MM.1S (cell line): Measurements from ENCODE around the gene CCDC51.

Source experiments
- DNase-seq: peaks from one replicate; pipeline ENCODE4 v3.0.0-alpha.2; 2015
- H2AFZ ChIP-seq: fragments of 300-600 bp; sonication (generic); 2 replicates; pipeline ENCODE4 v1.6.0; 2016; ENCODE audit warnings: antibody characterized with exemption, low read length
- H3F3A ChIP-seq: fragments of 300-600 bp; sonication (generic); 2 replicates; pipeline ENCODE4 v1.6.1; 2016; ENCODE audit warnings: mild to moderate bottlenecking, antibody characterized with exemption, low read length, moderate library complexity, mixed read lengths; ENCODE audit not compliant: insufficient read depth
- H3K27ac ChIP-seq: fragments of 300-600 bp; sonication (generic); 2 replicates; pipeline ENCODE4 v1.5.1; 2016; ENCODE audit warnings: mild to moderate bottlenecking, low read length
- H3K27me3 ChIP-seq: fragments of 300-600 bp; sonication (generic); replicated peaks from 2 replicates; pipeline ENCODE4 v1.6.0; 2016; ENCODE audit warnings: low read length; ENCODE audit not compliant: insufficient read depth
- H3K36me3 ChIP-seq: fragments of 300-600 bp; sonication (generic); replicated peaks from 2 replicates; pipeline ENCODE4 v1.6.1; 2016; ENCODE audit warnings: mild to moderate bottlenecking, low read length, mixed read lengths; ENCODE audit not compliant: insufficient read depth
- H3K4me1 ChIP-seq: fragments of 300-600 bp; sonication (generic); 2 replicates; pipeline ENCODE4 v1.6.1; 2016; ENCODE audit warnings: low read length, mixed read lengths
- H3K4me2 ChIP-seq: fragments of 300-600 bp; sonication (generic); 2 replicates; pipeline ENCODE4 v1.6.0; 2016; ENCODE audit warnings: low read depth, low read length
- H3K4me3 ChIP-seq: fragments of 300-600 bp; sonication (generic); 2 replicates; pipeline ENCODE4 v1.5.1; 2016; ENCODE audit warnings: low read length, mixed read lengths
- H3K79me2 ChIP-seq: fragments of 300-600 bp; sonication (generic); 2 replicates; pipeline ENCODE4 v1.6.1; 2016; ENCODE audit warnings: mixed run types, low read length, mixed read lengths
- H3K9ac ChIP-seq: fragments of 300-600 bp; sonication (generic); 2 replicates; pipeline ENCODE4 v1.6.1; 2016; ENCODE audit warnings: low read length, mixed read lengths
- H3K9me2 ChIP-seq: fragments of 300-600 bp; sonication (generic); replicated peaks from 2 replicates; pipeline ENCODE4 v1.6.1; 2016; ENCODE audit warnings: mild to moderate bottlenecking, low read length, mixed read lengths; ENCODE audit not compliant: insufficient read depth
- H3K9me3 ChIP-seq: fragments of 300-600 bp; sonication (generic); replicated peaks from 2 replicates; pipeline ENCODE4 v1.6.1; 2016; ENCODE audit warnings: mild to moderate bottlenecking, low read length, mixed read lengths; ENCODE audit not compliant: insufficient read depth
- H4K20me1 ChIP-seq: fragments of 300-600 bp; sonication (generic); 2 replicates; pipeline ENCODE4 v1.6.1; 2016; ENCODE audit warnings: mild to moderate bottlenecking, low read length, moderate library complexity, mixed read lengths; ENCODE audit not compliant: insufficient read depth
- EZH2 ChIP-seq: fragments of 300-600 bp; sonication (generic); optimal IDR thresholded peaks from 2 replicates; pipeline ENCODE3; 2017; ENCODE audit warnings: low read depth, mild to moderate bottlenecking, antibody characterized with exemption, low read length, mixed read lengths
- EZH2phosphoT487 ChIP-seq: fragments of 300-600 bp; sonication (generic); IDR thresholded peaks from 2 replicates; pipeline ENCODE4 v1.6.1; 2018; ENCODE audit warnings: antibody characterized with exemption, low read length
- TF ChIP-seq, protein P1 (sequence below): fragments of 300-600 bp; sonication (generic); IDR thresholded peaks from 2 replicates; pipeline ENCODE4 v1.5.1; 2016; ENCODE audit warnings: antibody characterized with exemption, low read length, mixed read lengths

The CCDC51 gene

DNA sequence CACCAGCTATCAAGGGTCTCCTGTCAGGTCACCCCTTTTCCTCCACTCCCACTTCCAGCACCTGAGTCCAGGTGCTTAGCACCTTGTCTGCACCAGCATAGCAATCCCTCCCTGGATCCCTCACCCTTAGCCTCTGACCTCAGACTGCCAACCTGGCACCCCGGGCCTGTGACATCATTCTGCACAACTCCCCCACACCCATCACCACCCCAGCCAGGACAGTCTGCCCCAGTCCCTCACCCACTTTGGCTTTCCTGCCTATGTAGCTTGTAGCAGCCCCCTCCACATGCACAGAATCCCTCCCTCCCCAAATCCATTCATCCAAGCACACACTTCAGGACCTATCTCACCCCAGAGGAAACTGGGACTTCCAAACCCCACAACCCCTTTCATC lies 9.2 kb downstream of the CCDC51 start:
- no peak for TF ChIP-seq EZH2
- TF ChIP-seq EZH2phosphoT487 = no peak
- TF ChIP-seq, protein P1, sequence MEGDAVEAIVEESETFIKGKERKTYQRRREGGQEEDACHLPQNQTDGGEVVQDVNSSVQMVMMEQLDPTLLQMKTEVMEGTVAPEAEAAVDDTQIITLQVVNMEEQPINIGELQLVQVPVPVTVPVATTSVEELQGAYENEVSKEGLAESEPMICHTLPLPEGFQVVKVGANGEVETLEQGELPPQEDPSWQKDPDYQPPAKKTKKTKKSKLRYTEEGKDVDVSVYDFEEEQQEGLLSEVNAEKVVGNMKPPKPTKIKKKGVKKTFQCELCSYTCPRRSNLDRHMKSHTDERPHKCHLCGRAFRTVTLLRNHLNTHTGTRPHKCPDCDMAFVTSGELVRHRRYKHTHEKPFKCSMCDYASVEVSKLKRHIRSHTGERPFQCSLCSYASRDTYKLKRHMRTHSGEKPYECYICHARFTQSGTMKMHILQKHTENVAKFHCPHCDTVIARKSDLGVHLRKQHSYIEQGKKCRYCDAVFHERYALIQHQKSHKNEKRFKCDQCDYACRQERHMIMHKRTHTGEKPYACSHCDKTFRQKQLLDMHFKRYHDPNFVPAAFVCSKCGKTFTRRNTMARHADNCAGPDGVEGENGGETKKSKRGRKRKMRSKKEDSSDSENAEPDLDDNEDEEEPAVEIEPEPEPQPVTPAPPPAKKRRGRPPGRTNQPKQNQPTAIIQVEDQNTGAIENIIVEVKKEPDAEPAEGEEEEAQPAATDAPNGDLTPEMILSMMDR = no peak
- Histone ChIP-seq H4K20me1 (no peaks in the 10 kb centered on the region), H2AFZ (no peak overlapping the region), H3K27ac (no peak overlapping the region), H3K9me3 (no peaks in the 10 kb centered on the region), H3K4me2 (no peak overlapping the region), H3K27me3 (peaks cover 18% of the 10 kb centered on the region), H3F3A (peaks cover 6% of the 10 kb centered on the region), H3K9me2 (no peaks in the 10 kb centered on the region), H3K79me2 (peaks cover 4% of the 10 kb centered on the region; the same call in 1 of the 2 replicates), H3K4me3 (no peak overlapping the region), H3K9ac (no peak overlapping the region), H3K36me3 (no peaks in the 10 kb centered on the region), H3K4me1 (no peaks in the 10 kb centered on the region)
- no peak for DNase-seq

DNA sequence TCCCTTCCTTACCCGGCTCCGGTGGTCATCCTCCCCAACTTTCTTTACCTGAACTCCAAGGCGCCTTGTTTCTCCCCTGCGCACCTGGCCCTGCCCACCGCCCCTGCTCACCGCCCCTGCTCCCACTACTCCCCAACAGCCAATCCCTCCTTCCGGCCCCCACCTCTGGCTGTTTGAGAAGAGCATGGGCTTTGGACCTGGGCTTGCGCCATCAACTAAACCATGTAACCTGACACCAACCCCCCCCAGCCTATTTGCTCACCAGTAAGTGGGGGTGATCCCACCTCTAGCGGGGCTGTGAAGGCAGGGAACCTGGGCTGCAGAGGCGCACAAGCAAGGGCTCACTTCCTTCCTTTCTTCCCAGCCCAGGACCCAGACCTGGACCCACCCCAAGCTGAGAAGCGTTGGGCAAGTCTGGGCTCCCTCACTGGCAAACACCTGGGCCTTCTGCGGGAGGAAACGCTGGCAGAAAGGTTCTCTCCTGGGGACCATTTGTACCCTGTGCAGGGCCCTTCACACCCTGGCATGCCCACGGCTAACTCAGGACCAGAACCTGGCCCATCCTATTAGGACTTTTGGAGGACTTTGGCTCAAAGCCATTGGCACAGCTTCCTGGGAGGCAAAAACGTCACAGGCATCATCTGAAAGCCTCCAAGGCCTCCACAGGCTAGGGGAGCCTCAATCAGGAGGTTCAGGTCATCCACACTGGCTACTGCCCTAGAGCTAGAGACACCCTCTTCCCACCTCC lies 9.8 kb downstream of the CCDC51 start, which contains the start of gene PLXNB1:
PLXNB1 (minus strand) TSS at position 127 of the 748 bp plus-strand sequence. CDS start 5,475 bp downstream, outside the sequence.
- Histone ChIP-seq H3K4me2 (peak within 1 kb of the TSS; percentile 85), H3F3A (peaks cover 6% of the 10 kb centered on the region), H3K9me2 (no peaks in the 10 kb centered on the region), H3K27me3 (peaks cover 18% of the 10 kb centered on the region), H3K4me3 (peak within 1 kb of the TSS; percentile 67), H4K20me1 (no peaks in the 10 kb centered on the region), H3K27ac (no peak within 1 kb of the TSS), H2AFZ (peak within 1 kb of the TSS; percentile 51; the same call in 1 of the 2 replicates), H3K4me1 (no peaks in the 10 kb centered on the region), H3K9ac (no peak within 1 kb of the TSS), H3K9me3 (no peaks in the 10 kb centered on the region), H3K79me2 (peaks cover under 1% of the 10 kb centered on the region; the same call in 1 of the 2 replicates), H3K36me3 (no peaks in the 10 kb centered on the region)
- TF ChIP-seq EZH2 (no peak), EZH2phosphoT487 (no peak)
- TF ChIP-seq, protein P1 = no peak
- DNase-seq = no peak

DNA sequence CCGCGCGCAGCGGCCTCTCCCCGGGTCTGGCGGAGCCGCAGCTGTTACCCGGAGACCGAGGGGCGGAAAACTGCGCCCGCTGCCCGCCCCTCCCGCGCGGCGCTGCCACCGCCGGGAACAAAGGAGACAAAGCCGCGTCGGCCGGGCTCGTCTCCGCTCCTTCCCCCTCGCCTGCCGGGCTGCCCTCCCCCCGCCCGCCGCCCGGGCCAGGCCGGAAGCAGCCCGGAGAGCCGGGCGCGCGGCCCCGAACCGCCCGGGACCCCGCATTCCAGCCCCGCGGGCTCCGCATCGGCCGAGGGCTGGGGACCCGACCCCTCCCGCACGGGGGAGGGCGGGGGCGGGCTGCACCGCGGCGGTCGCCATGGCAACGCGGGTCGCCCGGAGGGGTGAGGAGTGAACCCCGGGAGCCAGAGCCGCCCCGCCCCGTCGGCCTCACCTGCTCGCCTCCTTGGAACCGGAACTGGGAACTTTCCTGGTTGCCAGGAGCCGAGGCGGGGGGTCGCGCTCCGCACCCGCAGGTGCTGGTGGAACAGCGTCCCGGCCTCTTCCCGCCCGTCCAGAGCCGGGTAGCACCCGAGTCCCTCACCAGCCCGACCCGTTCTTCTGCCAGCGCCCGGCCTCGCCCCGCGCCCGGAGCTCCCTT lies 10.5 kb downstream of the CCDC51 start:
- TF ChIP-seq, protein P1 = no peak
- Histone ChIP-seq H4K20me1 (no peaks in the 10 kb centered on the region), H3F3A (peaks cover 6% of the 10 kb centered on the region), H3K9ac (no peak overlapping the region), H3K9me2 (no peaks in the 10 kb centered on the region), H3K4me2 (peak overlapping the region; percentile 85), H3K36me3 (no peaks in the 10 kb centered on the region), H3K4me3 (peak overlapping the region; percentile 67), H2AFZ (0 out of 2 replicates have a peak overlapping the region, but pooled peaks have one; percentile 51), H3K4me1 (no peaks in the 10 kb centered on the region), H3K27me3 (peaks cover 21% of the 10 kb centered on the region), H3K79me2 (no peaks in the 10 kb centered on the region), H3K9me3 (no peaks in the 10 kb centered on the region), H3K27ac (no peak overlapping the region)
- peak; percentile 34 for DNase-seq
